K562 (cell line): ENCODE data around the gene C11orf86.

Experiments used
- BRCA1 ChIP-seq, 2 experiments: fragments of 450-650 bp in 1 of 2; sonication (generic) in 1 of 2; formaldehyde crosslinking in 1 of 2; IDR thresholded peaks; 2 replicates each; pipeline versions ENCODE4 v1.5.0 to v1.6.1; 2017 to 2020; ENCODE audit warnings: mild to moderate bottlenecking in 1 of 2, missing genetic modification reagents in 1 of 2
- CEBPB ChIP-seq: fragments of 450-650 bp; IDR thresholded peaks from 2 replicates; pipeline ENCODE4 v1.6.1; 2016; ENCODE audit warnings: missing genetic modification characterization, missing compliant biosample characterization
- ELF1 ChIP-seq: fragments of 200-800 bp; sonication (Bioruptor generic); IDR thresholded peaks from 2 replicates; pipeline ENCODE4 v1.6.1; 2016; ENCODE audit warnings: missing genetic modification characterization, missing compliant biosample characterization
- EP300 ChIP-seq: IDR thresholded peaks from 2 replicates; pipeline ENCODE4 v1.6.1; 2012; ENCODE audit warnings: low read length, improper control_type of control experiment
- FOXA1 ChIP-seq: fragments of 450-650 bp; IDR thresholded peaks from 2 replicates; pipeline ENCODE4 v1.6.1; 2016; ENCODE audit warnings: mild to moderate bottlenecking, borderline replicate concordance
- JUN ChIP-seq, 2 experiments: sonication (generic) in 1 of 2; formaldehyde crosslinking in 1 of 2; IDR thresholded peaks; 2 replicates each; pipeline versions ENCODE4 v1.6.1 to v1.8.0; 2012 to 2022; ENCODE audit warnings: borderline replicate concordance in 2 of 2, mild to moderate bottlenecking in 2 of 2, improper control_type of control experiment in 1 of 2, low read depth in 1 of 2, low read length in 1 of 2, missing genetic modification reagents in 1 of 2
- JUNB ChIP-seq: fragments of 450-650 bp; formaldehyde crosslinking; conservative IDR thresholded peaks from 2 replicates; pipeline ENCODE4 v1.4.0; 2020; ENCODE audit warnings: mild to moderate bottlenecking
- KAT8 ChIP-seq: fragments of 450-650 bp; IDR thresholded peaks from 2 replicates; pipeline ENCODE4 v1.6.1; 2016; ENCODE audit warnings: low read depth, mild to moderate bottlenecking
- MTF1 ChIP-seq: fragments of 250-450 bp; sonication (Bioruptor Pico); IDR thresholded peaks from 2 replicates; pipeline ENCODE4 v1.9.0; 2021; ENCODE audit warnings: moderate library complexity, mild to moderate bottlenecking, inconsistent platforms, borderline replicate concordance
- SETDB1 ChIP-seq: IDR thresholded peaks from one replicate; pipeline ENCODE4 v1.6.1; 2012; ENCODE audit warnings: low read length, control low read depth, inconsistent platforms
- SMAD3 ChIP-seq: fragments of 450-650 bp; formaldehyde crosslinking; conservative IDR thresholded peaks from 2 replicates; pipeline ENCODE4 v1.4.0; 2020; ENCODE audit warnings: mild to moderate bottlenecking
- ZC3H4 ChIP-seq: sonication (generic); formaldehyde crosslinking; IDR thresholded peaks from 2 replicates; pipeline ENCODE4 v1.9.0; 2021; ENCODE audit warnings: missing genetic modification reagents, borderline replicate concordance

GRCh38 chr11:66973956-66974580, 1.0 kb upstream of the C11orf86 start:
- no peak for TF ChIP-seq SETDB1
- no peak for TF ChIP-seq FOXA1
- no peak for TF ChIP-seq JUNB
- TF ChIP-seq SMAD3 (CRISPR knock-in tag) = no peak
- TF ChIP-seq MTF1 (CRISPR knock-in tag) = no peak
- TF ChIP-seq CEBPB (tag) = peak; percentile 61
- TF ChIP-seq KAT8 = no peak
- no peak for TF ChIP-seq EP300
- no peak for TF ChIP-seq ZC3H4 (CRISPR knock-in tag)
- no peak for TF ChIP-seq ELF1 (tag)
- no peak for TF ChIP-seq BRCA1 (IDR thresholded peaks at IDR 0.05)
- no peak for TF ChIP-seq BRCA1 (CRISPR knock-in tag; IDR thresholded peaks at IDR 0.05)
- TF ChIP-seq JUN (IDR thresholded peaks at IDR 0.05; ENCODE audit: borderline replicate concordance, low read depth, low read length) = no peak
- TF ChIP-seq JUN (CRISPR knock-in tag; IDR thresholded peaks at IDR 0.05; ENCODE audit: borderline replicate concordance) = no peak
